Omental fat pad (tissue), 4 donors: ENCODE results near the gene RING1. TPM values are rescaled to one million over a fixed set of nuclear protein-coding genes. Genes with fewer than 3 reads are reported as not detected.

Experiments
- ATAC-seq: fragments of 150-250 bp; one replicate; pipeline ENCODE4 v1.9.1; 2016; ENCODE audit warnings: mild to moderate bottlenecking, moderate library complexity; ENCODE audit not compliant: low FRiP score
- DNase-seq: peaks from one replicate; pipeline ENCODE4 v3.0.0-alpha.2; 2019; ENCODE audit warnings: low spot score
- CTCF ChIP-seq, 3 donors: fragments of 450-650 bp; IDR thresholded peaks; one replicate each; pipeline ENCODE4 v1.5.1; 2016 to 2017; ENCODE audit warnings: antibody characterized with exemption in 3 of 3, mild to moderate bottlenecking in 3 of 3, moderate library complexity in 2 of 3
- total RNA-seq, 4 donors: library from RNA; depleted of rRNA; stranded (reverse); fragments of >200 nt; gene quantifications; one replicate each; pipeline ENCODE4 v1.1.0, GENCODE V29; 2016

Gene RING1
- total RNA-seq, 4 donors from 2014 or later = 13.1 to 20.1 (median 15.7) TPM

- ATAC-seq = no peak
- no peak for DNase-seq
- no peak for TF ChIP-seq CTCF (IDR thresholded peaks at IDR 0.05)
These were observed 18.5 kb upstream of the RING1 start for GRCh38 chr6:33189625-33190448.

- DNase-seq = no peak
- TF ChIP-seq CTCF (IDR thresholded peaks at IDR 0.05) = no peak
- ATAC-seq = no peak
These were observed 17.7 kb upstream of the RING1 start for GRCh38 chr6:33190504-33191107.

- DNase-seq (no peak), ATAC-seq (no peak)
- TF ChIP-seq CTCF (IDR thresholded peaks at IDR 0.05) = no peak
These were observed 16.8 kb upstream of the RING1 start for GRCh38 chr6:33191383-33192104.

GRCh38 chr6:33192105-33192646 is 16.1 kb upstream of the RING1 start, which contains the start of gene COL11A2:
Gene COL11A2 (minus strand): TSS chr6:33192467. CDS start chr6:33192240, 227 bp downstream.
- DNase-seq (no peak), ATAC-seq (no peak)
- no peak for TF ChIP-seq CTCF (IDR thresholded peaks at IDR 0.05)

GRCh38 chr6:33192671-33193602 is 15.4 kb upstream of the RING1 start:
- no peak for TF ChIP-seq CTCF (IDR thresholded peaks at IDR 0.05)
- DNase-seq = no peak
- ATAC-seq = peak; percentile 33

- ATAC-seq = no peak
- DNase-seq = no peak
- no peak for TF ChIP-seq CTCF (IDR thresholded peaks at IDR 0.05)
These were observed 14.7 kb upstream of the RING1 start for GRCh38 chr6:33193619-33194018.
